Right renal cortex interstitium (tissue), 3 donors: ENCODE measurements around the gene TCP11. TPM values are rescaled to one million over a fixed set of nuclear protein-coding genes. Genes with fewer than 3 reads are reported as not detected.

Experiments
- DNase-seq, 3 donors: peaks; one replicate each; pipeline ENCODE4 v3.0.0-alpha.2; 2013; ENCODE audit warnings: low read depth in 3 of 3, low spot score in 2 of 3
- polyA plus RNA-seq, 3 donors: library from polyadenylated mRNA; unstranded; fragments of 120-200 nt; gene quantifications; one replicate each; pipeline ENCODE4 v1.2.1, GENCODE V29; 2013; ENCODE audit not compliant: insufficient read length in 3 of 3

Gene TCP11
- polyA plus RNA-seq, 3 donors = 1.9 to 2.7 (median 2.6) TPM

- no peak for DNase-seq
These were observed 44.8 kb downstream of the TCP11 start for GRCh38 chr6:35096129-35096862.

DNA sequence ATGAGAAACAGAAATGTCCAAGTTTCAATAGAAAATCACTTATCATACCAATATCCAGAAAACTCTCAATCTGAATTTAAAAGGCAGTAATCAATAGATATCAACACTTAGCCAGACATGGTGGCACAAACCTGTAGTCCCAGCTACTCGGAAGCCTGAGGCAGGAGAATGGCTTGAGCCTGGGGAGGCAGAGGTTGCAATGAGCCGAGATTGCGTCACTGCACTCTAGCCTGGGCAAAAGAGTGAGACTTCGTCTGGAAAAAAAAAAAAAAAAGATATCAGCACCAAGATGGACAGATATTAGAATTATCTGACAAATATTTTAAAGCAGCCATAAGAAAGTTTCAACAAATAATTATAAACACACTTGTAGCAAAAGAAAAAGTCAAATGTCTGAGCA is 47.0 kb downstream of the TCP11 start:
- no peak for DNase-seq

- DNase-seq = no peak
These were observed 47.4 kb downstream of the TCP11 start for GRCh38 chr6:35093783-35094182.

DNA sequence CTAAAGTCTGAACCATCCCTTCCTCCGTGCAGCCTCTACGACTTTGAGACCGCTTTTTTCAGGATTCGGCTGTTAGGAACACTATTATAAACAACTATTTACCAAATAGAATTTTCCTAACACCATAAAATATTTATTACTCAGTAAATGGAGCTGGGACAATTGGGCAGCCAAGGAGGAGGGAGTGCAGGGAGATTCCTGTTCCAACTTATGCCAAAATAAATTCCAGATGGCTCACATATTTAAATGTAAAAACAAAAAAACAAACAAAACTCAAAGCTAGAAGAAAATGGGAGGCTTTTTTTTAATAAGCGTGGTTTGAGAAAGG is 48.1 kb downstream of the TCP11 start:
- no peak for DNase-seq

DNA sequence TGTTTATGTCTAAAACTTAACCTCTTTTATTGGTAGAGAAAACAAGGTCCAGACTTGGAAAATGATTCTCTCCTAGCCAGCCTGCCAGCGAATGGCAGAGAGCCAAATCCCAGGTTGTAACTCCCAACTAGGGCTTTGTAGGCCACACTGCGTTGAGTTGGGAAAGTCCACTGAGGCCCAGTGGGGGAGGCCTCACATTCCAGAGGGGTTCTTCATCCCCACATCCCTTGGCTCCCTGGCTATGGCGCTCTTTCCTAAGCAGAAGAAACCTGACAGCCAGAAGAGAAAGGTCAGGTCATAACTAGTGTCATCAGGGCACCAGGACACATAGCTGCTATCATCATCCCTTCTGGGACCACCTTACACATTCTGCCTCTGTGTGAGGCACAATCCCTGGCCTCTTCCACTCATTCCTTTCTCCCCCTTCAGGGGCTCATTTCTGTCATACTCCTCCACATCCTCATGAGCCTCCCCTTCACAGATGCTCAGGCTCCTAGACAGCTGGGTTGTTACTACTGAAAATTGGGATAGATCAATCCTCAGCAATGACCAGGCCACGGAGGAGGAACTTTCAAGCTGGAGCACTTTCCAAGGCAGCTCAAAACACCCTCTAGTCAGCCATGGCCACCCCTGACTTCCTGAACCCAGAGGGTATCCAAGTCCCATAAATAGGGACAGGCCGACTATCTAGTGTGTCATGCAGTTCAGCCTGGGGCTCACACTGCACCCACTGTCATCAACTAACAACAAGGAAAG is 48.6 kb downstream of the TCP11 start:
- no peak for DNase-seq

GRCh38 chr6:35091346-35092083 is 49.6 kb downstream of the TCP11 start:
- no peak for DNase-seq

DNA sequence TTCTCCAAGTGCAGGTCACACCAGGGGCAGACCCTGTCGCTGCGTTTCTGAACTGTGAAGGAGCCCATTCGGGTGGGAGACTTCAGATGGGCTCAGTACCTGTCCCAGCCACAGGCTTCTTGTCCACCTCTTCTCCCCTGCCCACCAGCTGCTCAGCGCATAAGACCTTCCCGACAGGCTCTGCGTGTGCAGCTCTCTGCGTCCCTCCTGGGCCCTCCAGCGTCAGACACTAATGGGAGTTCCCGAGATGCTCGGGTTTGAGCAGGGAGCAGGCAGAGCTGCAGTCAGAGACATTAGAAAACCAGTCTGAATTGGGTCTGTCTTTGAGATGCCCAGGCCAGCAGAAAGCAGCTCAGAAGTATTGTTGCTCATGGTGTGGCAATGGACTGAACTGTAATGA is 50.4 kb downstream of the TCP11 start:
- no peak for DNase-seq

DNA sequence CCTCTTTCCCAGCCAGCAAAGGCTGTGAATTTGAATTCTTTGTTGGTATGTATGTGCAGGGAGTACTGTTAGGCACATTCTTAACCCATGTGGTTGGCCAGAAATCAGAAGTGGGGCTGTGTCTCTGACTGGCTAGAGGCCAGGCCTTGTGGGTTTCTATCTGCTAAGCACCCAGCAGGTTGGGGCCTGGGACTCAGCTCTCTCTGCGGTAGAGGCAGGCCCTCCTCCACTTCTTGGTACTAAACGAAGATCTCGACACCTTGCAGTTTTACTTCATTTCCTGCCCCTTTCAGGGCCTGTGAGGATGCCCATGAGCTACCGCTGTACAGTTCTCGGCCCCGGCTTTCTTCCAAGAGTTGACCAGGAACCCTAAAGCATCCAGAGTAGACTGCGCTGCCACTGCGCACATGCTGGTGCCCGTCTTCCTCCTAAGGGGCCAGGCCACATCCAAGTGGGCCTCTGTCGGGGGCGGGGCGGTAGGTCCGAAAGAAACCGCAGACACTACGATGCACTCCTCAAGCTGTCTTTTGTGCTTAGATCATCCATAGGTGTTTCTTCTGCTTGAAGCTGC is 51.1 kb downstream of the TCP11 start:
- DNase-seq = no peak

- DNase-seq = no peak
These were observed 51.8 kb downstream of the TCP11 start for GRCh38 chr6:35089216-35089934.

DNA sequence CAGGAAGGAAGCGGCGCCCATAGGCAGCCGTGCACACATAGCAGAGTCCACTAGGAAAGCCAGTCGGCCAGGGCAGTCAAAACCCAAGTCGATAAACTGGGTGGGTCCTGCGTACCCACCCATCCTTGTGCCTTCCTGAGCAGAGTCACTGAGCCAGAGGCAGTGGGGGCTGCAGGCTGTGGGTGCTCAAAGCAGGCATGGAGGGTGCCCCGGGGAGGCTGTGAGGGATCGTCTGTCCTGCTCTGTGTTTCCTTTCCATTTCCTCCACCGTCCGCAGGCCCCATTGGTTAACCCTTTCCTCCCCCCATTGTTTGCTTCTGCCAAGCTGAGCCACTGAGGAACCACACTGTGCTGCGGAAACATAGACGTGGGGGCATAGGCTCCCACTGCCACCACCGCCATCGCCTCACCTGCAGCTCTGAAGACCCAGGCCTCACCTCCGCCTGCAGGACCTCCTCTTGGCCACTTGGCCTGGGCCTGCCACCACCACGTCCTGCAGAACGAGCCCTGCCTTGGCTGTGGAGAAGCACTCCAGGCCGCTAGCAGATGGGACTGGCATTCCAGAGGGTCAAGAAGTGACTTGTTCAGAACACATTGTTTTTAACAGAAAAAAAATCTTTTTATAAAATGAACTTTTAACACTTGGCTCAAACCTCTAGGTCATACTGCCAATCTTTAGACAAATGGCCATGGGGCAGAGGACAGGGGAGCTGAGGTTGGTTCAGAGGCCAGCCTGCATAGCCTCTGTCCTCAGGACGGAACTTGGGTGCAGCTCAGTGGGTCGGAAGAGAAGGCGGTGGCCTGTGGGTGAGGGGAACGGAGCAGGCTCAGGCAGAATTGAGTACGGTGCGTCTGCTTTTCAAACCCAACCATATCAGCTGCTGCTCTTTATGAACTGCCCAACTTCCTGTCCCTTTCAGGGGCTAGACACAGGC is 52.6 kb downstream of the TCP11 start:
- no peak for DNase-seq

DNA sequence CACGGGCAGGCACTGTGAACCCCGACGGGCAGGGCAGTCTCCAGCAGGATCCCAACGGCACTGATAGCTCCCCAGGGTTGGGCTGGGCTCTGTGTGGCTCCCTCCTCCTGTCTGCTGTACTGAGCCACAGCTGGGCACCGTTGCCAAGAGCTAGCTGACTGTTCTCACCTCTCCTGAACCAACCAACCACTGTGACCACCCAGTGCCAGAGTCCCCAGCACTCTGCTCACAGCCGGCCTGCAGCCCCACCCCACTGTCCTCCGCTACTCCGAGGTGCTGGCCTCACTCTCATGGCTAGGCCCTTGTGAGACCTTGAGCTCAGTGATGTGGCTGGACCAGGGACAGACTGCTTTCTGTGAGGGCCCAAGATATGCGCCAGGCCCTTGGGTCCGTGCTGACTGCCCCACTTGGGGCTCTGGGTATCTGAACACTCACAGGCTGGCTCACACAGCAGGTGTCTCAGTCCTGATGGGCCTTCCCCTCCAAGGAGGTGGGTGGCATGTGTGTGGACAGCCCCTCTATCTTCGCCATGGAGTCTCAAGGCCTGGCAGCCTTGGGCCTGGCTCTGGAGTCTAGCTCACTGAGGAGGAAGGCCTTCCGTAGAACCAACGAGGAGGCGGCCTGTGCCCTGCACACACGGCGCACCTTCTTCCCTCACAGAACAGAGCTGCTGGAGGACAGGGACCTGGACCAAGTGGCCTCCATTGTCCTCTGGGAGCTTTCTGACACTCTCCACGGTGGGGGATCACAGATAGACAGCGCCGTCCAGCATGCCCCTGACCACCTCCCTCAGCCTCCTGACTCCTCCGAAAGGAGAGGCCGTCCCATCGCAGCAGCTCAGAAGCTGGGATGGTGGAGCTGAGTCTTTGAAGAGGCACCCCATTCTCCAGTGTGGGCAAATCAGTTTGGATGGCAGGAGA is 53.5 kb downstream of the TCP11 start:
- DNase-seq = no peak

- DNase-seq = no peak
These were observed 54.3 kb downstream of the TCP11 start for GRCh38 chr6:35086636-35087360.

DNA sequence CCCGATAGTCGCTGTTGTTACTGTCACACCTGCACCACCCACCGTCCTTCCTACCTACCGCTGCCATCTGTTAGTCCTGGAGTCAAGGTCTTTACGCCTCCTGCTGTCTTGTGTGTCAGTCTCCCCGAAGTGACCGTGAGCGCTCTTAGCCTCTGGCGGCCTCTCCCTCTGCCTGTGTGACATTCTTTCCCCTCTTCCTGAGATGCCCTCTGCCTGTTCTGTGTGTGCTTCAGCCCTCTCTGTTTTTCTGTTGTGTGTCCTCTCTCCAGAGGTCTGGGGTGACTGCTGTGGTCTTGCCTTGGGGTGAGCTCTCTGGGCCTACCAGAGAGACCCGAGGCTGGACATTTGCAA is 54.9 kb downstream of the TCP11 start:
- DNase-seq = no peak

DNA sequence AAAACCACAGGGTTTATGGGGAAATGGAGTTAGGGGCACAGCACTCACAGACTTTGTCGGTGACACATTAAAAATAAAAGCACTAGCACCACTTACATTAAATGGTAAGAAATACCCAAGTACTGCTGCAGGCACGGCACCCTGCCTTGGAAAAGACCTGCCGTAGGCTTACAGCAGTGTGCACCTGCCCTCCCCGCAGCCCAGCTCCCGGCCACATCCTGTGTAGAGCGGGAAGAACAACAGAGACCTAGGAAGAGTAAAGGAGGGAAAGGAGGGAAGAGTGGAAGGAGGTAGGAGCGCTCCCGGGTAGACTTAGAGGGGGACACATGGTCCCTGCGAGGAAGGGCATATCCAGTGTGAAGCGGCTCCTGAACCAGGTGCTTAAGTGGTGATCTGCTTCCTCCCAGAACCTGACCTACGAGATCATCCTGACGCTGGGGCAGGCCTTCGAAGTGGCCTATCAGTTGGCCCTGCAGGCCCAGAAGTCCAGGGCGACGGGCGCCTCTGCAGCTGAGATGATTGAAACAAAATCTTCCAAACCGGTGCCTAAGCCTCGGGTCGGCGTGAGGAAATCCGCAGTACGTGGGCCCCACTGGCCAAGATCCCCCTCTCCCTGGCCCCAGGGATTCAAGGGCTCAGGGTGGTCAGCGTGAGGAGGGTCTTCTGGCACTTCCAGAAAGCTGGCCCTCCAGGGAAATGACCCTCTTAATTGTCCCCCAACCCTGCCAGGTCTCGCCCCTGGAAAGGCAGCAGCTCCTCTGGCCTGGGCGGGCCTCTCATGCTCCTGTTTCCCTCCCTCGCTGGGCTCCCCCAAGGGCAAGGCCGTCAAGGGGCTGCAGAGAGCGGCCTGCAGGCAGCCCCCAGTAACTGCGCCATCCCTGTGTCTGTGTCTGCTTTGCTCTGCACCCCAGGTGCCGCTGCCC is 55.5 kb downstream of the TCP11 start:
- DNase-seq = no peak

GRCh38 chr6:35084511-35085203 is 56.5 kb downstream of the TCP11 start:
- no peak for DNase-seq

- no peak for DNase-seq
These were observed 57.1 kb downstream of the TCP11 start for GRCh38 chr6:35084041-35084491.
